GM19438 (cell line): ENCODE results near the gene ARPP19.
"Not testable (repeated sequence)": the region's sequence is repeated elsewhere in the genome, so short reads cannot be mapped to it uniquely, and the experiment has no call there.

Experiments
- ATAC-seq: cut with Tn5 transposase; IDR thresholded peaks from one replicate; pipeline ENCODE4 v1.9.1; 2021; ENCODE audit warnings: low read depth; ENCODE audit not compliant: unreplicated experiment

The ARPP19 gene

GRCh38 chr15:52568601-52569585, at the start of gene ARPP19:
TSS of gene ARPP19 (minus strand) at chr15:52569030. CDS start at chr15:52568892, 138 bp downstream.
- ATAC-seq: peak; percentile 76

- ATAC-seq: no peak
These were observed 48.2 kb upstream of the ARPP19 start for GRCh38 chr15:52617026-52617425.

GRCh38 chr15:52615302-52615701, 46.5 kb upstream of the ARPP19 start:
- no peak for ATAC-seq

- no peak for ATAC-seq
These were observed 40.8 kb upstream of the ARPP19 start for GRCh38 chr15:52609593-52609992.

GRCh38 chr15:52584414-52584813, 15.6 kb upstream of the ARPP19 start:
- ATAC-seq: no peak

- no peak for ATAC-seq
These were observed 11.0 kb upstream of the ARPP19 start for GRCh38 chr15:52579852-52580251.

GRCh38 chr15:52576692-52577091, 7.9 kb upstream of the ARPP19 start:
- ATAC-seq: no peak

GRCh38 chr15:52575573-52575972, 6.7 kb upstream of the ARPP19 start:
- not testable (repeated sequence) for ATAC-seq

- no peak for ATAC-seq
These were observed 6.2 kb upstream of the ARPP19 start for GRCh38 chr15:52575072-52575471.

- not testable (repeated sequence) for ATAC-seq
These were observed 5.8 kb upstream of the ARPP19 start for GRCh38 chr15:52574623-52575022.

GRCh38 chr15:52567871-52568600, 794 bp downstream of the ARPP19 start:
- ATAC-seq: no peak

- no peak for ATAC-seq
These were observed 1.9 kb downstream of the ARPP19 start for GRCh38 chr15:52566889-52567288.

- ATAC-seq: not testable (repeated sequence)
These were observed 3.1 kb downstream of the ARPP19 start for GRCh38 chr15:52565417-52566358.

- ATAC-seq: no peak
These were observed 5.2 kb downstream of the ARPP19 start for GRCh38 chr15:52563501-52564060.

GRCh38 chr15:52559575-52559974, 9.3 kb downstream of the ARPP19 start:
- no peak for ATAC-seq

- no peak for ATAC-seq
These were observed 9.8 kb downstream of the ARPP19 start for GRCh38 chr15:52559022-52559421.

GRCh38 chr15:52558196-52558595, 10.6 kb downstream of the ARPP19 start:
- ATAC-seq: no peak

- no peak for ATAC-seq
These were observed 11.6 kb downstream of the ARPP19 start for GRCh38 chr15:52557274-52557641.

GRCh38 chr15:52556524-52557273, 12.1 kb downstream of the ARPP19 start:
- no peak for ATAC-seq
